IMR-90 (cell line): ENCODE measurements around the gene STAU1.

Source experiments
- CEBPB ChIP-seq: IDR thresholded peaks from 2 replicates; pipeline ENCODE4 v1.6.1; 2012; ENCODE audit warnings: low read depth, low read length, improper control_type of control experiment
- MAFK ChIP-seq: IDR thresholded peaks from 2 replicates; pipeline ENCODE4 v1.6.1; 2012; ENCODE audit warnings: low read depth, low read length, improper control_type of control experiment
- POLR2A ChIP-seq: IDR thresholded peaks from 2 replicates; pipeline ENCODE4 v1.6.1; 2012; ENCODE audit warnings: mild to moderate bottlenecking, low read depth, low read length
- RFX5 ChIP-seq: IDR thresholded peaks from 2 replicates; pipeline ENCODE4 v1.8.0; 2012; ENCODE audit warnings: low read depth, mild to moderate bottlenecking, low read length, moderate library complexity
- SMC3 ChIP-seq: fragments of 150-350 bp; IDR thresholded peaks from 2 replicates; pipeline ENCODE4 v1.6.1; 2016; ENCODE audit warnings: low read depth, mild to moderate bottlenecking, antibody characterized with exemption, low read length, moderate library complexity
- TF ChIP-seq, protein P1 (sequence below): conservative IDR thresholded peaks from 2 replicates; pipeline ENCODE4 v1.5.1; 2012; ENCODE audit warnings: mild to moderate bottlenecking, low read depth, low read length, improper control_type of control experiment
- TF ChIP-seq, protein P2 (sequence below): fragments of 150-350 bp; IDR thresholded peaks from 2 replicates; pipeline ENCODE4 v1.6.1; 2017; ENCODE audit warnings: mild to moderate bottlenecking, antibody characterized with exemption, low read length, low read depth

DNA sequence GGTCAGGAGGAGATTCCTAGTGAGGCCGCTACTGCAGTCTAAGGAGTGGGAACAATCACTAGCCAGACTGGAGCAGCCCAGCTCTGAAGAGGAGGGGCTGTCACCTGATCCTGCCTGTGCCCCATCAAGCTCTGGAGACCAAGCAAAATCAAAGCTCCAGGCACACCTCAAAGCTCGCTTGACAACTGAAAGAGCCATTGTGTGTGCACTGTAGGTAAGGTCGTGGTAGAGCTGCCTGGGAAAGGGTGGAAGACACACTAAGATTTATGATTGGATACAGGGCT is 83.8 kb downstream of the STAU1 start:
- TF ChIP-seq, protein P1, sequence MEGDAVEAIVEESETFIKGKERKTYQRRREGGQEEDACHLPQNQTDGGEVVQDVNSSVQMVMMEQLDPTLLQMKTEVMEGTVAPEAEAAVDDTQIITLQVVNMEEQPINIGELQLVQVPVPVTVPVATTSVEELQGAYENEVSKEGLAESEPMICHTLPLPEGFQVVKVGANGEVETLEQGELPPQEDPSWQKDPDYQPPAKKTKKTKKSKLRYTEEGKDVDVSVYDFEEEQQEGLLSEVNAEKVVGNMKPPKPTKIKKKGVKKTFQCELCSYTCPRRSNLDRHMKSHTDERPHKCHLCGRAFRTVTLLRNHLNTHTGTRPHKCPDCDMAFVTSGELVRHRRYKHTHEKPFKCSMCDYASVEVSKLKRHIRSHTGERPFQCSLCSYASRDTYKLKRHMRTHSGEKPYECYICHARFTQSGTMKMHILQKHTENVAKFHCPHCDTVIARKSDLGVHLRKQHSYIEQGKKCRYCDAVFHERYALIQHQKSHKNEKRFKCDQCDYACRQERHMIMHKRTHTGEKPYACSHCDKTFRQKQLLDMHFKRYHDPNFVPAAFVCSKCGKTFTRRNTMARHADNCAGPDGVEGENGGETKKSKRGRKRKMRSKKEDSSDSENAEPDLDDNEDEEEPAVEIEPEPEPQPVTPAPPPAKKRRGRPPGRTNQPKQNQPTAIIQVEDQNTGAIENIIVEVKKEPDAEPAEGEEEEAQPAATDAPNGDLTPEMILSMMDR = no peak
- TF ChIP-seq POLR2A (no peak), MAFK (no peak), CEBPB (no peak), SMC3 (no peak), RFX5 (no peak)
- TF ChIP-seq, protein P2, sequence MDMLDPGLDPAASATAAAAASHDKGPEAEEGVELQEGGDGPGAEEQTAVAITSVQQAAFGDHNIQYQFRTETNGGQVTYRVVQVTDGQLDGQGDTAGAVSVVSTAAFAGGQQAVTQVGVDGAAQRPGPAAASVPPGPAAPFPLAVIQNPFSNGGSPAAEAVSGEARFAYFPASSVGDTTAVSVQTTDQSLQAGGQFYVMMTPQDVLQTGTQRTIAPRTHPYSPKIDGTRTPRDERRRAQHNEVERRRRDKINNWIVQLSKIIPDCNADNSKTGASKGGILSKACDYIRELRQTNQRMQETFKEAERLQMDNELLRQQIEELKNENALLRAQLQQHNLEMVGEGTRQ = no peak
